ENCODE measurements around the gene PTAFR. TPM values are rescaled to one million over a fixed set of nuclear protein-coding genes. Genes with fewer than 3 reads are reported as not detected.

Gene PTAFR
- total RNA-seq, 1 experiment from 2014 or later, result 1.9 TPM

DNA sequence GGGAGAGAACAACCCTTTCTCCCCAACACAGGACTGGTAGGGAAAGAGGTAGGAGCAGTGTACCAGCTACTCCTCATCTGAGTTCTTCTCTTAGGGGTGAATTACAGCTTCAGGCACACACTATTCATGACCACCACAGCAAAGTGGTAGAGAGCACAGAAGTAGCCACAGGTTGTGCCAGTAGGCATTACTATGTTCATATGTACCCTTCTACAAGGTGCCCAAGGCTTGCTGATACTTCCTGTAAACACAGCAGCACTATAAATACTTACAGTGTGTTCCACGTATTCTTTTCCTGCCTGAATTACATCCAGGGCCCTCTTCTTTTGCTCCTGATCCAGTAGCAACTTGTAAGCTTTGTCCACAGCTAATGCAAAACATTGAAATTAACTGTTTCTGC is 33.2 kb upstream of the PTAFR start:
- H3K79me1 ChIP-seq (ENCODE audit: insufficient read depth, low read depth, low read length, poor library complexity, severe bottlenecking), result peaks cover 5% of the 10 kb centered on the region
- Mint-ChIP-seq H3K4me3 (no peak overlapping the region), H3K36me3 (ENCODE audit: insufficient read depth in 1 of 3, low read depth in 3 of 3) (peaks cover 15 to 59% (median 35%) of the 10 kb centered on the region in 3 experiments; a peak in 6 of 7 replicates), H3K27me3 (ENCODE audit: low read depth) (no peaks in the 10 kb centered on the region), H3K9me3 (no peaks in the 10 kb centered on the region), H3K27ac (peak overlapping the region in 2 of 3 experiments; percentile 37 to 71; a peak in 2 of 7 replicates), H3K4me1 (peaks cover 4 to 6% of the 10 kb centered on the region in 2 experiments)
- TF ChIP-seq, protein P1, sequence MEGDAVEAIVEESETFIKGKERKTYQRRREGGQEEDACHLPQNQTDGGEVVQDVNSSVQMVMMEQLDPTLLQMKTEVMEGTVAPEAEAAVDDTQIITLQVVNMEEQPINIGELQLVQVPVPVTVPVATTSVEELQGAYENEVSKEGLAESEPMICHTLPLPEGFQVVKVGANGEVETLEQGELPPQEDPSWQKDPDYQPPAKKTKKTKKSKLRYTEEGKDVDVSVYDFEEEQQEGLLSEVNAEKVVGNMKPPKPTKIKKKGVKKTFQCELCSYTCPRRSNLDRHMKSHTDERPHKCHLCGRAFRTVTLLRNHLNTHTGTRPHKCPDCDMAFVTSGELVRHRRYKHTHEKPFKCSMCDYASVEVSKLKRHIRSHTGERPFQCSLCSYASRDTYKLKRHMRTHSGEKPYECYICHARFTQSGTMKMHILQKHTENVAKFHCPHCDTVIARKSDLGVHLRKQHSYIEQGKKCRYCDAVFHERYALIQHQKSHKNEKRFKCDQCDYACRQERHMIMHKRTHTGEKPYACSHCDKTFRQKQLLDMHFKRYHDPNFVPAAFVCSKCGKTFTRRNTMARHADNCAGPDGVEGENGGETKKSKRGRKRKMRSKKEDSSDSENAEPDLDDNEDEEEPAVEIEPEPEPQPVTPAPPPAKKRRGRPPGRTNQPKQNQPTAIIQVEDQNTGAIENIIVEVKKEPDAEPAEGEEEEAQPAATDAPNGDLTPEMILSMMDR (conservative IDR thresholded peaks at IDR 0.05), result no peak
- no peak overlapping the region for H3K4me2 ChIP-seq (ENCODE audit: insufficient read depth, insufficient read length, low read length)
- WGBS (ENCODE audit: extremely low coverage, insufficient read length, low lambda C conversion rate), result no CpG with 5 or more reads among the region's 1 CpG
- H3T11ph ChIP-seq (ENCODE audit: low read length), result no peak overlapping the region
- H3K23ac ChIP-seq (ENCODE audit: insufficient read length, low read depth, low read length), result no peak overlapping the region
- no peak overlapping the region for H3K27ac ChIP-seq (ENCODE audit: insufficient read length, low read depth, low read length)
- no peak overlapping the region for H3K9ac ChIP-seq (ENCODE audit: extremely low read depth, insufficient read length, low read length)
- H4K91ac ChIP-seq (ENCODE audit: insufficient read length, low read depth, low read length), result no peak overlapping the region
- H3K27me3 ChIP-seq (ENCODE audit: insufficient read depth, low read length), result no peaks in the 10 kb centered on the region
- no peak overlapping the region for H3K4ac ChIP-seq (ENCODE audit: low read depth, low read length)
- no peak overlapping the region for H2BK5ac ChIP-seq (ENCODE audit: insufficient read length, low read length)
- H4K8ac ChIP-seq (replicated peaks; ENCODE audit: insufficient read length, low read depth, low read length), result no peak overlapping the region
- no peak overlapping the region for H2BK15ac ChIP-seq (ENCODE audit: low read depth, low read length)
- no peak overlapping the region for H3K56ac ChIP-seq (ENCODE audit: insufficient read length, low read depth, low read length)
- H3K79me2 ChIP-seq (ENCODE audit: insufficient read depth, low read length), result no peaks in the 10 kb centered on the region
- H3K9me3 ChIP-seq (ENCODE audit: control insufficient read depth, low read depth, low read length), result no peaks in the 10 kb centered on the region
- no peaks in the 10 kb centered on the region for H4K20me1 ChIP-seq (ENCODE audit: control insufficient read depth, insufficient read depth, insufficient read length)
- no peak overlapping the region for H3K14ac ChIP-seq (ENCODE audit: insufficient read depth, low read length)
- H2BK20ac ChIP-seq (ENCODE audit: low read depth, low read length, poor library complexity, severe bottlenecking), result no peak overlapping the region
- DNase-seq, result no peak
- H2AFZ ChIP-seq (ENCODE audit: low read length), result no peak overlapping the region
- H3K23me2 ChIP-seq (ENCODE audit: insufficient read length, low read depth, low read length, poor library complexity, severe bottlenecking), result no peaks in the 10 kb centered on the region
- H2BK12ac ChIP-seq (ENCODE audit: insufficient read length, low read depth, low read length), result no peak overlapping the region
- no peak overlapping the region for H2AK5ac ChIP-seq (ENCODE audit: insufficient read length, low read length)
- no peak overlapping the region for H2BK120ac ChIP-seq (ENCODE audit: low read depth, low read length, poor library complexity, severe bottlenecking)
- H3K18ac ChIP-seq (ENCODE audit: insufficient read length, low read depth, low read length), result no peak overlapping the region
- no peaks in the 10 kb centered on the region for H3K4me1 ChIP-seq (ENCODE audit: insufficient read depth, low read length)
- H4K5ac ChIP-seq (ENCODE audit: insufficient read length, low read depth, low read length), result no peak overlapping the region
